ENCODE data around the gene SPART.

- TF ChIP-seq EP300 (IDR thresholded peaks at IDR 0.05) (no peak), CTCF (IDR thresholded peaks at IDR 0.05) (no peak), POLR2A (IDR thresholded peaks at IDR 0.05) (no peak)
Observed at GRCh38 chr13:36323951-36324566, 22.1 kb downstream of the SPART start.

All from ovary (tissue), 3 donors.